Suppressor macrophage treated with lipopolysaccharide for 4 hours (primary cell): ENCODE data around the gene TGM2.

Experiments used
- DNase-seq: peaks from one replicate; pipeline ENCODE4 v3.0.0-alpha.2; 2020

The TGM2 gene

DNA sequence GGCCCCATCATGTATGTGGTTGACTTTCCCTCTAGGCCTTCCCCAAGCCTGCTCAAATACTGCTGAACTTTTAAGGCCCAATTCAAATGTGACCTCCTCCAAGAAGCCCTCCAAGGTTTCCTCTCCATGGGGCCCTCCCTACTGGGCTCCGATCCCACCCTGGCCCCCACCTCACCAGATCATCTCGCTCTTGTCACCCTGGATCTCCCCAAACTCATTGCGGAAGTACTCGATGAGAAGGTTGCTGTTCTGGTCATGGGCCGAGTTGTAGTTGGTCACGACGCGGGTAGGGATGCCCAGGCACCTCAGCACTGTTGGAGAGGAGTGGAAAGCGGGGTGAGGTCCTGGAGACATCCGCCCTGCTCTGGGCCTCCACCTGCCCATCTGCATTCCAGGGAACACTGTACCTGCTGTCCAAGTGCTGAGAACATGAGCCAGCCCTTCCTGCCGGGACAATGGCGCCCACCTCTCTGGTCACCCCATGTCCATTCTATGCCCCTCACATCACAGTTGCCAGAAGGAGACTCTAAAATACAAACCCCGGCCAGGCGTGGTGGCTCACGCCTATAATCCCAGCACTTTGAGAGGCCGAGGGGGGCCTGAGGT lies 23.1 kb downstream of the TGM2 start:
- no peak for DNase-seq

DNA sequence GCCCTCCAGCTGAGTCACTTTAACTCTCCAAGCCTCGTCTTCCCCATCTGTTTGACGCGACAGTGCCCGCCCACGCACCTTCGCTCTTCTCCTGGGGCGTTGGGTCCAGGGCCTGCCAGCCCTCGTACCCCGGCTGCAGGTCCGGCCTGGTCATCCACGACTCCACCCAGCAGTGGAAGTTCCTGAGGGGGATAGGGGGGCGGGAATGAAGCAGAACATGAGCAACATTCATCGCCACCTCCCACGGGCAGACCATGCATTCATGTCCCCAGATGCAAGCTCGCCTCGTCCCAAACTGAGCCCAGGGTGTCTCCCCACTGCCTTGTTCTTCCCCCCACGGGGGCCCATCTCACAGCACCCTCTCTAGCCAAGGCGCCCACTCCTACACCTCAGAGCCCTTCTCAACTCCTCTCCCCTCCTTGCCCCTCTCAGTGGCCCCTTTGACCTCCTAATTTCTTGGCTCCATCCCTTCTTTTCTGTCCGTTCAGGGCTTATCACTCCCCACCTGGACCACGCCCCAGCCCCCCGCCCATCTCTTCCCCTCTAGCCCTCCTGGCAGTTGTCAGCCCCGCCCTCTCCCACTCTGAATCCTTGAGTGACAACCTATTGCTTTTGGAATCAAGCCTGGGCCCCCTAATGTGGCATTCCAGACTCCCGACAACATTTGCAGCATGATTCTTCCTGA lies 23.7 kb downstream of the TGM2 start:
- DNase-seq = peak; percentile 26

DNA sequence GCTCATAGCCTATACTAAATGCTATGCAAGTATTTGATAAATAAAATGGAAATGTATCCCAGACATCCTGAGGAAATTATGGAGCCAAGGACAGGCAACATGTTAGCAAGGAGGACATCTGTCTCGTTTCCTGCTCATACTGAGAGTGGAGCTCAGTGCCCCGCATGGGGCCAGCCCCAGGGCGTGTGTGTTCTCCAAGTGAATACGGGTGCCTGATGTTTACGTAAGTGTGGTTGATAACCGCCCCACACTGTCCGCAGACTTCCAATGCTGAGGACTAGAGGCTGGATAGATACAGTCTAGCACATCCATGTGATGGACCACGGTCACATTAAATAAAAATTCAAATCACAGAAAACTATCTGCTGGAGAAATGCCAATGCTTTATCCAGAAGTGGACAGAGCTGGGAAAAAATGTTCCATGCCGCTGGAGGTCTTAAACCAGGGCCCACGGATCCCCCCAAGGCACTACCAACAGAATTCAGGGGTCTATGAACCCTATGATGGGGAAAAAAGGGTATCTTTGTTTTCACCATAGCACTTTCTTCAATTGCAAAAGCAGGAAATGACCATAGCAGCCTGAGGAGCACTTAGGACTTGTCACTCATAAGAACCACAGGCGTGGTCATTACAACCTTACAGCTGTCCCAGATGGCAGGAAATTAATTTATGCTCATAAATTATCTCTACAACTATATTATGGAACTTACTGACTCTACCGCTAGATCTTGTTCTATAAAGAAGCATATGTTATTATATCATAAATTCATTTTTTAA lies 24.9 kb downstream of the TGM2 start:
- peak; percentile 52 for DNase-seq

DNA sequence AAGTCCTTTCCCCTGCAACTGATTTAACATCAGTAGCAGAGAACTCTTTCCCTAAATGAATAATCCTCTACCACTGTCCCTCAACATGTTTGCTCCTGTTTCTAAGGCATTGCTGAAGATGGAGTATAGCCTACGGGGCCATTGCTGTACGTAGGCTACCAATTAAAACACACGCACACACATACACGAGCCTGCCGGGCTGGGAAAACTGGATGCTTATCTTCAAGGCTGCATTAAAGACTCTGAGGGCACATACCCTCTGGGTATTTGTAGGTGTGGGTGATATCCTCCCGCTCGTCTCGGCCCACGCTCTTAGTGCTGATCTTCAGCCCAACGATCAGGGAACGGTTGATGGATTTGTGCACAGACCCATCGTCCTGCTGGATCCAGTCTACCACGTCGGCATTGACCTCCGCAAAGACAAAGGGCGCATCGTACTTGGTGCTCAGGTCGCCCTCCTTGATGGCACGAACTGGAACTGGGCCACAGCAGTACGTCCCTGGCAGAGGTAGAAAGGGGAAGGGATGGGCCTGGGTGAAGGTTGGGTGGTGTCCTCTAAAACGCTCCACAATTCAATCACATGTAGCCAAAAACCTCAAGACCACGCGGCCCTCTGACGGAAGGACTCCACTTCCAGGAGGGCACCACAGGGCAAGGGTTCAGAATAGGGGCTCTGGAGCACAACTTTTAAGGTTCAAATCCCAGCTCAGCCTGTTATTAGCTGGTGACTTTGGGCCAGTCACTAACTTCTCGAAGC lies 25.7 kb downstream of the TGM2 start:
- DNase-seq = no peak

GRCh38 chr20:38138086-38138778 lies 26.8 kb downstream of the TGM2 start:
- DNase-seq = no peak

- DNase-seq = no peak
Measured at GRCh38 chr20:38137441-38138037, 27.5 kb downstream of the TGM2 start.

DNA sequence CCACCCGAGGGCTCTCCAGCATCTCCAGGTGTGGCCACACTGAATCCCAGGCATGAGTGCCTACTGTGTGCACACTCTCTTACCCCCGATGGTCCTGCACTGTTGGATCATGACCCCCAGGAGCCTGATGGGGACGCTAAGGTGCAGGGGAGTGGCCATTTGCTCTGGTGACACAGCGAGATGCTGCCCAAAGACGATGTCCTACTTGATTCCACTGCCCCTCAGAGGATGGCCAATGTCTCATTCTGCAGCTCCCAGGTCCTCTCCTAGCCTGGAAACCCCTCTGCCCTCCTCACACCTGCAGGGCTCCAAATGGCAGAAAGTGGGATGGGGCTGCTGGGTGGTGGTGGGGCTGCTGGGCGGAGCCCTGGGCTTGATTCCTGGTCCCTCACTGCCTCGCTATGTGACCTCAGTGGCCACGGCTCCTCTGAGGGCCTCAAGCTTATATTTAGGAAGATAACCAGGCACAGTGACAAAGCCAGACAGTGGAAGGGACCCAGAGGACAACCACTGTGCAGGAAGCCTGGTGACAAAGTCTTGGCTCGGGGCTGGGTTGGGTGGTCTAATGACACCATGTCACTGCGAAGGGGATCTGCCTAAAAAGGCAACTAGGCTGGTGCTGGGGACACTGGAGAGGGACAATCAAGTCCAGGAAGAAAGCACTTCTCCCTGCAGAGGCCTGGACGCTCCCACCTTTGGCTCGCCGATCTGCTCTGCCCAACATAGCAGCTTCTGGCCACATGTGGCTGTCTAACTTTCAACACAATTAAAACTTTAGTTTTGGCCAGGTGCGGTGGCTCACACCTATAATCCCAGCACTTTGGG lies 28.4 kb downstream of the TGM2 start:
- no peak for DNase-seq

GRCh38 chr20:38135651-38136420 lies 29.2 kb downstream of the TGM2 start:
- no peak for DNase-seq

- DNase-seq = no peak
Measured at GRCh38 chr20:38135271-38135650, 29.8 kb downstream of the TGM2 start.

DNA sequence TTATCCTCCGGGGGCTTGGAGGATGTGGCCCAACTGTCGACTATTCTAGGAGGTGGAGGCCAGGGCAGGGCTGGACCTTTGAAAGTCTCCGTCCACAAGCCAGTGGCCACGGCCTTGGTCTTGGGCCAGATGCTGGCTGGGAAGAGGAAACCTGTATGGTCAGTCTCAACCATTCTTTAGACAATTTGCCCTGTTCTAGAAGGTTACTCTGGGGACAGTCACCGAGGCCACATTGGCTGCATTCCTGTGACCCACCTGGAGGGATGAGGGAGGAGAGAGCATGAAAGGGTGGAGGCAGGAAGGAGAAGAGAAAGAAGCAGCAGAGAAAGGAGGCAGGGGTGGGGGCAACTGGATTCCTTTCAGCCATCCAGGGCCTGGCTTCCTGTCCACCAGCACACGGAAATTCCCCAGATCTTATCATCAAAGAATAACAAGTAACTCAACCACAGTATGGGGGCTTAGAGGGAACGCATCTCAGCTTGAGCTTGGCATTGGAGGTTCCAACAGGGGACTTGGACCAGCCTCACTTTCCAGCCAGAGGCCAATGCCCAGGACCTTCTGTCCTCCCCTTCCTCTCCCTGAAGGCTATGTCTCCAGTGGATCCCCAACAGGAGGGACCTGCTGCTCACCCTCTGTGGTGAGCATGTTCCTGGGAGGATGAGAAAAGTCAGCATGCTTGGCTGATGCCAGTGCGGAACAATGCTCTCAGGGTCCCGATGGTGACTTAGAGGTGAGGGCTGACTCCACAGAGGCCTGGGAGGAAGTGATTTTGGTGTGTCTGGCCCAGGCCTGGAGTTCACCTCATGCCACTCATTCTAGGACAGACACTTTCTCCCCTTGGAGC lies 30.4 kb downstream of the TGM2 start:
- no peak for DNase-seq

DNA sequence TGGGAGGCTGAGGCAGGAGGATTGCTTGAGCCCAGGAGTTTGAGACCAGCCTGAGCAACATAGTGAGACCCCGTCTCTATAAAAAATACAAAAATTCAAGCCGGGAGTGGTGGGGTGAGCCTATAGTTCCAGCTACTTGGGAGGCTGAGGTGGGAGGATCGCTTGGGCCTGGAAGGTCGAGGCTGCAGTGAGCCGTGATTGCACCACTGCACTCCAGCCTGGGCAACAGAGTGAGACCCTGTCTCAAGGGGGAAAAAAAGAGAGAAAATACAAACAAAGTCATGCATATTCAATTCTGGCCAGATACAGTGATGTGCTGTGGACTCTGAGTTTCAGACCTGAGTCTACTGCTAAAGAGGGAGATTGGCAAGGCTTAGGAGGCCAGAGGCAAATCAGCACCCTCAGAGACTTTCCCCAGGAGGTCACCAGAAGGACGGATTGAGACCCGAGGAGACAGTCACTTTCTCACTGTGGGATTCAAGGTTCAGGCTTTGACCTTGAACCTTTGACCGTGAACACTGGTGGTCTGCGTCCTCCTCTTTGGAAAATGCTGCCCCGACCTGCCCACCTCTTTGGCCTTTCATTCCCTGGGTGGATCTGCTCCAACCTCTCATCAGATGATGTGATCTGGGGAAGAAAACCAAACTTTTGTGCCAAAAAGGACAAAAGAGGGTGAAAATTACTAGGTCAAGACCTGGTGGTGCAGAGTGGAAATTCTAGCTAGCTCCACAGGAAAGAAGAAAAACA lies 31.2 kb downstream of the TGM2 start:
- no peak for DNase-seq

DNA sequence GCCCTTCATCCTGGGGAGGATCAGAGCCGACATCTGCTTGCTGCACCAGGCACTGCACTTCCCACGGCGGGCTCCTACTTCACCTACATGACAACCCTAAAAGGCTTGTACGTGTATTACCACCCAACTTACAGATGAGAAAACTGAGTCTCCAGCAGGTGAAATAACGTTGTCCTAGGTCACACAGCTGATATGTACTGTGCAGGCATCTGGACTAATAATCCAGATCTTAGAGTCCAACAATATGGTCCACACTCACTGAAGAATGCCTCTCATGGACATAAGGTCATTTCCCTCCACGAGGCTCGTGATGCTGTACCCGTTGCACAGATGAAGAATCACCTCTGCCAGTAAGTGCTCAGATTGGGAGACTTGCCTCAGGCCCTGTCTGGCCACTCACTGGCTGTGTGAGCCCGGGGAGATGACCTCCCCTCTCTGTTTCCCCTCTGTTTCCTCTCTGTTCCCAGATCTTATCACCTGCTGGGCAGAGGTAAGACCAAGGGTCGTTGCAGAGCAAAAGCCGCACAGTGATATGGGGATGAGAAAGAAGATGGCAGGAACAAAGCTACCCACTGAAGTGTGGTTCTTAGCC lies 32.1 kb downstream of the TGM2 start:
- no peak for DNase-seq

GRCh38 chr20:38132156-38132909 lies 32.7 kb downstream of the TGM2 start:
- no peak for DNase-seq

DNA sequence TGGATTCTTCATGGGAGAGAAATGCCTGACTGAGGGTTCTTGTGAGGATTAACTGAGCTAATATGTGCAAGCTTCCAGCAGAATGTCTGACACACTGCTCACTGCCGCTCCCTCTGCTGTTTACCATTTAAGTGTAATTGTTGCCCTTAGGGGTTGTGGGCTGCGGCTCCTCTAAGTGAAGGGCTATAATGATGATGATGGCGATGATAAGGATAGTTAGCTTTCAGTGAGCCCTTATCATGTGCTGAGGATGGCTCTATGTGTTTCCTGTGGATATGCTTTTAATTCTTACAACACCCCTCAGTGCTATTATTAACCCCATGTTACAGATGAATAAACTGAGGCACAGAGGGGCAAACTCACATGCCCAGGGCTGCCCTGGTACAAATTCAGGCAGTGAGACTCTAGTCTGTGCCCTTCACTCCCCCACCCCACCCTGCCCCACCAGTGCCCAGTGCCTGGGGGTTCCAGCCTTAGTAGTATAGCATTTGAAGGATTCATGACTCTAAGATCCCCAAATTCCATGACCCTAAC lies 33.4 kb downstream of the TGM2 start:
- no peak for DNase-seq

- DNase-seq = no peak
Measured at GRCh38 chr20:38130687-38131587, 34.1 kb downstream of the TGM2 start.

GRCh38 chr20:38129893-38130609 lies 35.0 kb downstream of the TGM2 start:
- DNase-seq = no peak
